ENCODE results near the gene SAT2.
"Not testable (repeated sequence)": the region's sequence is repeated elsewhere in the genome, so short reads cannot be mapped to it uniquely, and the experiment has no call there.

SAT2 gene

GRCh38 chr17:7611635-7612293 lies 15.9 kb downstream of the SAT2 start:
- TF ChIP-seq, protein P1, sequence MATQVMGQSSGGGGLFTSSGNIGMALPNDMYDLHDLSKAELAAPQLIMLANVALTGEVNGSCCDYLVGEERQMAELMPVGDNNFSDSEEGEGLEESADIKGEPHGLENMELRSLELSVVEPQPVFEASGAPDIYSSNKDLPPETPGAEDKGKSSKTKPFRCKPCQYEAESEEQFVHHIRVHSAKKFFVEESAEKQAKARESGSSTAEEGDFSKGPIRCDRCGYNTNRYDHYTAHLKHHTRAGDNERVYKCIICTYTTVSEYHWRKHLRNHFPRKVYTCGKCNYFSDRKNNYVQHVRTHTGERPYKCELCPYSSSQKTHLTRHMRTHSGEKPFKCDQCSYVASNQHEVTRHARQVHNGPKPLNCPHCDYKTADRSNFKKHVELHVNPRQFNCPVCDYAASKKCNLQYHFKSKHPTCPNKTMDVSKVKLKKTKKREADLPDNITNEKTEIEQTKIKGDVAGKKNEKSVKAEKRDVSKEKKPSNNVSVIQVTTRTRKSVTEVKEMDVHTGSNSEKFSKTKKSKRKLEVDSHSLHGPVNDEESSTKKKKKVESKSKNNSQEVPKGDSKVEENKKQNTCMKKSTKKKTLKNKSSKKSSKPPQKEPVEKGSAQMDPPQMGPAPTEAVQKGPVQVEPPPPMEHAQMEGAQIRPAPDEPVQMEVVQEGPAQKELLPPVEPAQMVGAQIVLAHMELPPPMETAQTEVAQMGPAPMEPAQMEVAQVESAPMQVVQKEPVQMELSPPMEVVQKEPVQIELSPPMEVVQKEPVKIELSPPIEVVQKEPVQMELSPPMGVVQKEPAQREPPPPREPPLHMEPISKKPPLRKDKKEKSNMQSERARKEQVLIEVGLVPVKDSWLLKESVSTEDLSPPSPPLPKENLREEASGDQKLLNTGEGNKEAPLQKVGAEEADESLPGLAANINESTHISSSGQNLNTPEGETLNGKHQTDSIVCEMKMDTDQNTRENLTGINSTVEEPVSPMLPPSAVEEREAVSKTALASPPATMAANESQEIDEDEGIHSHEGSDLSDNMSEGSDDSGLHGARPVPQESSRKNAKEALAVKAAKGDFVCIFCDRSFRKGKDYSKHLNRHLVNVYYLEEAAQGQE (IDR thresholded peaks at IDR 0.05; ENCODE audit: insufficient replicate concordance, low read depth): no peak
- no peak for TF ChIP-seq POLR2AphosphoS5 (IDR thresholded peaks at IDR 0.05; ENCODE audit: low read depth)
- TF ChIP-seq SPI1 (IDR thresholded peaks at IDR 0.05; ENCODE audit: borderline replicate concordance, low read depth): no peak
- no peak for TF ChIP-seq CTCF (IDR thresholded peaks at IDR 0.05; ENCODE audit: insufficient read depth, low read length)
- no peak for TF ChIP-seq GABPA (IDR thresholded peaks at IDR 0.05; ENCODE audit: low read depth)
- H3K4me3 ChIP-seq (replicated peaks; ENCODE audit: insufficient read depth, low read length): no peak overlapping the region
- no peak for DNase-seq (ENCODE audit: low read depth in 1 of 2, low spot score in 1 of 2)
- no peak overlapping the region for H3K27ac ChIP-seq (replicated peaks)
- no peaks in the 10 kb centered on the region for H3K27me3 ChIP-seq (ENCODE audit: insufficient read depth, poor library complexity, severe bottlenecking)

GRCh38 chr17:7610641-7611040 lies 17.0 kb downstream of the SAT2 start:
- TF ChIP-seq CTCF (IDR thresholded peaks at IDR 0.05; ENCODE audit: insufficient read depth, low read length) (no peak), GABPA (IDR thresholded peaks at IDR 0.05; ENCODE audit: low read depth) (no peak), SPI1 (IDR thresholded peaks at IDR 0.05; ENCODE audit: borderline replicate concordance, low read depth) (no peak), POLR2AphosphoS5 (IDR thresholded peaks at IDR 0.05; ENCODE audit: low read depth) (no peak)
- TF ChIP-seq, protein P1 (IDR thresholded peaks at IDR 0.05; ENCODE audit: insufficient replicate concordance, low read depth): no peak
- Histone ChIP-seq H3K27ac (replicated peaks) (no peak overlapping the region), H3K4me3 (replicated peaks; ENCODE audit: insufficient read depth, low read length) (no peak overlapping the region), H3K27me3 (ENCODE audit: insufficient read depth, poor library complexity, severe bottlenecking) (no peaks in the 10 kb centered on the region)
- no peak for DNase-seq (ENCODE audit: low read depth in 1 of 2, low spot score in 1 of 2)

- Histone ChIP-seq H3K27me3 (ENCODE audit: insufficient read depth, poor library complexity, severe bottlenecking) (no peaks in the 10 kb centered on the region), H3K27ac (replicated peaks) (no peak overlapping the region), H3K4me3 (replicated peaks; ENCODE audit: insufficient read depth, low read length) (no peak overlapping the region)
- DNase-seq (ENCODE audit: low read depth in 1 of 2, low spot score in 1 of 2): no peak
- TF ChIP-seq POLR2AphosphoS5 (IDR thresholded peaks at IDR 0.05; ENCODE audit: low read depth) (no peak), GABPA (IDR thresholded peaks at IDR 0.05; ENCODE audit: low read depth) (no peak), CTCF (IDR thresholded peaks at IDR 0.05; ENCODE audit: insufficient read depth, low read length) (no peak), SPI1 (IDR thresholded peaks at IDR 0.05; ENCODE audit: borderline replicate concordance, low read depth) (no peak)
- TF ChIP-seq, protein P1 (IDR thresholded peaks at IDR 0.05; ENCODE audit: insufficient replicate concordance, low read depth): no peak
Measured at GRCh38 chr17:7606280-7606679, 21.3 kb downstream of the SAT2 start.

- not testable (repeated sequence) for H3K27ac ChIP-seq (replicated peaks); H3K4me3 ChIP-seq (replicated peaks; ENCODE audit: insufficient read depth, low read length); DNase-seq (ENCODE audit: low read depth in 1 of 2, low spot score in 1 of 2); H3K27me3 ChIP-seq (ENCODE audit: insufficient read depth, poor library complexity, severe bottlenecking)
Measured at GRCh38 chr17:7597561-7597960, 30.1 kb downstream of the SAT2 start.

All from HL-60 (cell line).